GM23338 (cell line): ENCODE data around the gene PRTFDC1. TPM values are rescaled to one million over a fixed set of nuclear protein-coding genes. Genes with fewer than 3 reads are reported as not detected.

Experiments used
- ATAC-seq: fragments of 200-7000 bp; cut with Tn5 transposase; 3 replicates; pipeline ENCODE4 v1.9.1; 2020
- DNase-seq: peaks from one replicate; pipeline ENCODE4 v3.0.0-alpha.2; 2015; ENCODE audit warnings: low spot score
- H2AFZ ChIP-seq: fragments of 200-600 bp; sonication (generic); 2 replicates; pipeline ENCODE4 v1.8.0; 2016; ENCODE audit warnings: antibody characterized with exemption, mild to moderate bottlenecking, moderate library complexity
- H3F3A ChIP-seq: fragments of 200-600 bp; sonication (generic); replicated peaks from 2 replicates; pipeline ENCODE4 v1.8.0; 2017; ENCODE audit warnings: antibody characterized with exemption, mixed run types, low read depth
- H3K27ac ChIP-seq: fragments of 200-600 bp; sonication (generic); 2 replicates; pipeline ENCODE4 v1.6.1; 2016; ENCODE audit warnings: low read depth
- H3K27me3 ChIP-seq: fragments of 200-600 bp; sonication (generic); 2 replicates; pipeline ENCODE4 v1.8.0; 2016; ENCODE audit warnings: mild to moderate bottlenecking, mixed run types, moderate library complexity; ENCODE audit not compliant: insufficient read depth
- H3K36me3 ChIP-seq: fragments of 200-600 bp; sonication (generic); 2 replicates; pipeline ENCODE4 v1.8.0; 2016; ENCODE audit warnings: mild to moderate bottlenecking; ENCODE audit not compliant: insufficient read depth
- H3K4me1 ChIP-seq: fragments of 200-600 bp; sonication (generic); 2 replicates; pipeline ENCODE4 v1.8.0; 2016; ENCODE audit warnings: mild to moderate bottlenecking, moderate library complexity; ENCODE audit not compliant: insufficient read depth
- H3K4me2 ChIP-seq: fragments of 200-600 bp; sonication (generic); 2 replicates; pipeline ENCODE4 v1.7.1; 2017; ENCODE audit warnings: mixed run types
- H3K4me3 ChIP-seq: fragments of 200-600 bp; sonication (generic); 2 replicates; pipeline ENCODE4 v1.6.1; 2016; ENCODE audit warnings: mixed run types
- H3K79me2 ChIP-seq: fragments of 200-600 bp; sonication (generic); replicated peaks from 2 replicates; pipeline ENCODE4 v1.8.0; 2017; ENCODE audit warnings: mild to moderate bottlenecking; ENCODE audit not compliant: insufficient read depth
- H3K9me2 ChIP-seq: fragments of 200-600 bp; sonication (generic); 2 replicates; pipeline ENCODE4 v1.8.0; 2017; ENCODE audit not compliant: insufficient read depth
- H4K20me1 ChIP-seq: fragments of 200-600 bp; sonication (generic); replicated peaks from 2 replicates; pipeline ENCODE4 v1.8.0; 2017; ENCODE audit warnings: mild to moderate bottlenecking; ENCODE audit not compliant: insufficient read depth
- H3K27ac Mint-ChIP-seq: 2 replicates; pipeline ENCODE4 v1.8.0; 2020; ENCODE audit warnings: inconsistent platforms, mild to moderate bottlenecking, moderate library complexity, mixed read lengths
- H3K27me3 Mint-ChIP-seq: 3 replicates; pipeline ENCODE4 v1.8.0; 2022; ENCODE audit warnings: low read depth, mild to moderate bottlenecking, moderate library complexity, mixed read lengths, inconsistent platforms; ENCODE audit not compliant: insufficient read depth, poor library complexity
- H3K36me3 Mint-ChIP-seq: 3 replicates; pipeline ENCODE4 v1.8.0; 2021; ENCODE audit warnings: low read depth, mild to moderate bottlenecking, inconsistent platforms, moderate library complexity, mixed read lengths
- H3K4me1 Mint-ChIP-seq: 3 replicates; pipeline ENCODE4 v1.8.0; 2020; ENCODE audit warnings: mild to moderate bottlenecking, inconsistent platforms, mixed read lengths
- H3K4me3 Mint-ChIP-seq: 3 replicates; pipeline ENCODE4 v1.8.0; 2021; ENCODE audit warnings: moderate library complexity, mild to moderate bottlenecking, inconsistent platforms, mixed read lengths
- H3K9me3 Mint-ChIP-seq: 3 replicates; pipeline ENCODE4 v1.8.0; 2020; ENCODE audit warnings: moderate library complexity, mild to moderate bottlenecking, inconsistent platforms, mixed read lengths
- CREB1 ChIP-seq: fragments of 250-450 bp; sonication (Bioruptor Pico); IDR thresholded peaks from 2 replicates; pipeline ENCODE4 v1.5.0; 2020; ENCODE audit warnings: low read depth, mild to moderate bottlenecking, moderate library complexity
- EZH2 ChIP-seq: fragments of 200-600 bp; sonication (generic); IDR thresholded peaks from one replicate; pipeline ENCODE4 v1.8.0; 2017; ENCODE audit warnings: antibody characterized with exemption, mild to moderate bottlenecking, low read depth; ENCODE audit not compliant: unreplicated experiment
- EZH2phosphoT487 ChIP-seq: fragments of 200-600 bp; sonication (generic); IDR thresholded peaks from one replicate; pipeline ENCODE4 v1.8.1; 2018; ENCODE audit warnings: antibody characterized with exemption; ENCODE audit not compliant: unreplicated experiment
- JUNB ChIP-seq: IDR thresholded peaks from one replicate; pipeline ENCODE4 v1.6.1; 2016; ENCODE audit warnings: antibody characterized with exemption; ENCODE audit not compliant: unreplicated experiment
- NANOG ChIP-seq: IDR thresholded peaks from 2 replicates; pipeline ENCODE4 v1.6.1; 2016; ENCODE audit warnings: antibody characterized with exemption, borderline replicate concordance
- POLR2AphosphoS5 ChIP-seq: IDR thresholded peaks from 2 replicates; pipeline ENCODE4 v1.6.1; 2016; ENCODE audit warnings: antibody characterized with exemption, low read depth
- STAT1 ChIP-seq: IDR thresholded peaks from one replicate; pipeline ENCODE4 v1.6.1; 2016; ENCODE audit warnings: antibody characterized with exemption; ENCODE audit not compliant: unreplicated experiment
- ZNF114 ChIP-seq: fragments of 250-450 bp; sonication (Bioruptor Pico); IDR thresholded peaks from 2 replicates; pipeline ENCODE4 v1.5.0; 2020; ENCODE audit warnings: mild to moderate bottlenecking, moderate library complexity
- ZNF331 ChIP-seq: fragments of 250-450 bp; sonication (Bioruptor Pico); IDR thresholded peaks from 2 replicates; pipeline ENCODE4 v1.5.0; 2020; ENCODE audit warnings: low read depth, mild to moderate bottlenecking, moderate library complexity
- polyA plus RNA-seq: library from polyadenylated mRNA; unstranded; fragments of >200 nt; fragmentation: Nextera tagmentation; extraction: Ambion mirVana; gene quantifications from 2 replicates; pipeline ENCODE4 v1.2.1, GENCODE V29; 2016
- total RNA-seq: library from RNA; depleted of rRNA; stranded (reverse); fragments of >200 nt; shearing (Covaris generic); gene quantifications from 2 replicates; pipeline ENCODE4 v1.2.3, GENCODE V29; 2014
- TF ChIP-seq, protein P1 (sequence below), 2 experiments: fragments of 200-600 bp in 1 of 2; sonication (generic) in 1 of 2; conservative IDR thresholded peaks; 2 replicates each; pipeline versions ENCODE4 v1.5.1 to v1.6.1; 2016 to 2017; ENCODE audit warnings: antibody characterized with exemption in 2 of 2, low read depth in 2 of 2, mild to moderate bottlenecking in 2 of 2, moderate library complexity in 1 of 2
- TF ChIP-seq, protein P2 (sequence below): IDR thresholded peaks from 2 replicates; pipeline ENCODE4 v1.6.1; 2016; ENCODE audit warnings: antibody characterized with exemption
- TF ChIP-seq, protein P3 (sequence below): IDR thresholded peaks from one replicate; pipeline ENCODE4 v1.6.1; 2018; ENCODE audit warnings: antibody characterized with exemption; ENCODE audit not compliant: unreplicated experiment
- TF ChIP-seq, protein P4 (sequence below): fragments of 250-450 bp; sonication (Bioruptor Pico); IDR thresholded peaks from 2 replicates; pipeline ENCODE4 v1.5.0; 2020; ENCODE audit warnings: mild to moderate bottlenecking, moderate library complexity

The PRTFDC1 gene
- total and polyA plus RNA-seq, 2 experiments from 2014 or later: 7.9 to 9.1 TPM

DNA sequence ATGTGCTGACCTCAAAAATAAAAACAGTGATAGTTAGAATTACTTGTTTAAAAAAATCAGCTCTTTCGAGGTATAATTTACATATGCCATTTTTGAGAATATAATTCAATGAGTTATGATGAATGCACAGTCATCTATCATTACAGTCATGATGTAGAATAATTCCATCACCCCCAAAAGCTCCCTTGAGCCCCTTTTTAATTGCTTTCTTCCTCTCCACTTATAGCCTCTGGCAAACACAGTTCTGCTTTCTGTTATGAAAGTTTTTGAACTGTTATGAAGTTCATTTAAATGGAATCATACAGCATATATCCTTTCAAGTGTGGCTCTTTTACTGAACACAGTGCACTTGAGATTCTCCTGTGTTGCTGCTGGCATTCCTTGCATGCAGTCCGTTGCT, 41.4 kb downstream of the PRTFDC1 start (continued):
- TF ChIP-seq, protein P1, sequence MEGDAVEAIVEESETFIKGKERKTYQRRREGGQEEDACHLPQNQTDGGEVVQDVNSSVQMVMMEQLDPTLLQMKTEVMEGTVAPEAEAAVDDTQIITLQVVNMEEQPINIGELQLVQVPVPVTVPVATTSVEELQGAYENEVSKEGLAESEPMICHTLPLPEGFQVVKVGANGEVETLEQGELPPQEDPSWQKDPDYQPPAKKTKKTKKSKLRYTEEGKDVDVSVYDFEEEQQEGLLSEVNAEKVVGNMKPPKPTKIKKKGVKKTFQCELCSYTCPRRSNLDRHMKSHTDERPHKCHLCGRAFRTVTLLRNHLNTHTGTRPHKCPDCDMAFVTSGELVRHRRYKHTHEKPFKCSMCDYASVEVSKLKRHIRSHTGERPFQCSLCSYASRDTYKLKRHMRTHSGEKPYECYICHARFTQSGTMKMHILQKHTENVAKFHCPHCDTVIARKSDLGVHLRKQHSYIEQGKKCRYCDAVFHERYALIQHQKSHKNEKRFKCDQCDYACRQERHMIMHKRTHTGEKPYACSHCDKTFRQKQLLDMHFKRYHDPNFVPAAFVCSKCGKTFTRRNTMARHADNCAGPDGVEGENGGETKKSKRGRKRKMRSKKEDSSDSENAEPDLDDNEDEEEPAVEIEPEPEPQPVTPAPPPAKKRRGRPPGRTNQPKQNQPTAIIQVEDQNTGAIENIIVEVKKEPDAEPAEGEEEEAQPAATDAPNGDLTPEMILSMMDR (conservative IDR thresholded peaks at IDR 0.05; ENCODE audit: low read depth in 2 of 2): no peak
- TF ChIP-seq, protein P2, sequence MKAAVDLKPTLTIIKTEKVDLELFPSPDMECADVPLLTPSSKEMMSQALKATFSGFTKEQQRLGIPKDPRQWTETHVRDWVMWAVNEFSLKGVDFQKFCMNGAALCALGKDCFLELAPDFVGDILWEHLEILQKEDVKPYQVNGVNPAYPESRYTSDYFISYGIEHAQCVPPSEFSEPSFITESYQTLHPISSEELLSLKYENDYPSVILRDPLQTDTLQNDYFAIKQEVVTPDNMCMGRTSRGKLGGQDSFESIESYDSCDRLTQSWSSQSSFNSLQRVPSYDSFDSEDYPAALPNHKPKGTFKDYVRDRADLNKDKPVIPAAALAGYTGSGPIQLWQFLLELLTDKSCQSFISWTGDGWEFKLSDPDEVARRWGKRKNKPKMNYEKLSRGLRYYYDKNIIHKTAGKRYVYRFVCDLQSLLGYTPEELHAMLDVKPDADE: no peak
- TF ChIP-seq EZH2phosphoT487 (no peak), POLR2AphosphoS5 (no peak), NANOG (no peak)

DNA sequence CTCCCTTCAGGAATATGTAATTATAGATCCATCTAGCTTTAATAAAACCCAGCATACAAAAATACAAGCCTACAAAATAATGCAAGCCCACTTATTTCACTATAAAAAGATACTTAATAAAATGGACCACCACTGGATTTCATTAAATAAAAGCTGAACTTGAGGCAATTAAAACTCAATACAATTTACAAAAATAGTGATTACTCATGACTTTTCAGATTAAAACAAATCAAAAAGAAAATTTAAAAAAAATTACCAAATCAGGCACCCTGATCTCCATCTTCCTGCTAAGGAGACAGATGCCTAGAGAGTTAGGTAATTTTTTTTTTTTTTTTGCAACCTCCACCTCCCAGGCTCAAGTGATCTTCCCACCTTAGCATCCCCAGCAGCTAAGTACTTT, 41.8 kb downstream of the PRTFDC1 start:
- Histone ChIP-seq H3K79me2 (no peaks in the 10 kb centered on the region), H3K9me2 (no peaks in the 10 kb centered on the region; the same call in 1 of the 2 replicates), H3F3A (no peaks in the 10 kb centered on the region), H3K4me2 (no peak overlapping the region), H4K20me1 (no peaks in the 10 kb centered on the region), H3K4me1 (no peaks in the 10 kb centered on the region), H3K36me3 (no peaks in the 10 kb centered on the region), H3K27me3 (no peaks in the 10 kb centered on the region), H3K27ac (no peak overlapping the region), H2AFZ (no peak overlapping the region), H3K4me3 (no peak overlapping the region)
- DNase-seq: no peak
- H3K27ac Mint-ChIP-seq: no peak overlapping the region
- no peak overlapping the region for H3K4me3 Mint-ChIP-seq
- no peaks in the 10 kb centered on the region for H3K4me1 Mint-ChIP-seq
- no peaks in the 10 kb centered on the region for H3K27me3 Mint-ChIP-seq
- H3K36me3 Mint-ChIP-seq: no peaks in the 10 kb centered on the region
- no peaks in the 10 kb centered on the region for H3K9me3 Mint-ChIP-seq
- ATAC-seq: no peak
- no peak for TF ChIP-seq ZNF114 (CRISPR knock-in tag)
- no peak for TF ChIP-seq JUNB
- no peak for TF ChIP-seq POLR2AphosphoS5
- TF ChIP-seq CREB1 (CRISPR knock-in tag): no peak
- TF ChIP-seq ZNF331 (CRISPR knock-in tag): no peak
- TF ChIP-seq, protein P3, sequence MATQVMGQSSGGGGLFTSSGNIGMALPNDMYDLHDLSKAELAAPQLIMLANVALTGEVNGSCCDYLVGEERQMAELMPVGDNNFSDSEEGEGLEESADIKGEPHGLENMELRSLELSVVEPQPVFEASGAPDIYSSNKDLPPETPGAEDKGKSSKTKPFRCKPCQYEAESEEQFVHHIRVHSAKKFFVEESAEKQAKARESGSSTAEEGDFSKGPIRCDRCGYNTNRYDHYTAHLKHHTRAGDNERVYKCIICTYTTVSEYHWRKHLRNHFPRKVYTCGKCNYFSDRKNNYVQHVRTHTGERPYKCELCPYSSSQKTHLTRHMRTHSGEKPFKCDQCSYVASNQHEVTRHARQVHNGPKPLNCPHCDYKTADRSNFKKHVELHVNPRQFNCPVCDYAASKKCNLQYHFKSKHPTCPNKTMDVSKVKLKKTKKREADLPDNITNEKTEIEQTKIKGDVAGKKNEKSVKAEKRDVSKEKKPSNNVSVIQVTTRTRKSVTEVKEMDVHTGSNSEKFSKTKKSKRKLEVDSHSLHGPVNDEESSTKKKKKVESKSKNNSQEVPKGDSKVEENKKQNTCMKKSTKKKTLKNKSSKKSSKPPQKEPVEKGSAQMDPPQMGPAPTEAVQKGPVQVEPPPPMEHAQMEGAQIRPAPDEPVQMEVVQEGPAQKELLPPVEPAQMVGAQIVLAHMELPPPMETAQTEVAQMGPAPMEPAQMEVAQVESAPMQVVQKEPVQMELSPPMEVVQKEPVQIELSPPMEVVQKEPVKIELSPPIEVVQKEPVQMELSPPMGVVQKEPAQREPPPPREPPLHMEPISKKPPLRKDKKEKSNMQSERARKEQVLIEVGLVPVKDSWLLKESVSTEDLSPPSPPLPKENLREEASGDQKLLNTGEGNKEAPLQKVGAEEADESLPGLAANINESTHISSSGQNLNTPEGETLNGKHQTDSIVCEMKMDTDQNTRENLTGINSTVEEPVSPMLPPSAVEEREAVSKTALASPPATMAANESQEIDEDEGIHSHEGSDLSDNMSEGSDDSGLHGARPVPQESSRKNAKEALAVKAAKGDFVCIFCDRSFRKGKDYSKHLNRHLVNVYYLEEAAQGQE: no peak
- TF ChIP-seq NANOG: no peak
- TF ChIP-seq EZH2: no peak
- no peak for TF ChIP-seq EZH2phosphoT487
- TF ChIP-seq STAT1: no peak
- TF ChIP-seq, protein P4, sequence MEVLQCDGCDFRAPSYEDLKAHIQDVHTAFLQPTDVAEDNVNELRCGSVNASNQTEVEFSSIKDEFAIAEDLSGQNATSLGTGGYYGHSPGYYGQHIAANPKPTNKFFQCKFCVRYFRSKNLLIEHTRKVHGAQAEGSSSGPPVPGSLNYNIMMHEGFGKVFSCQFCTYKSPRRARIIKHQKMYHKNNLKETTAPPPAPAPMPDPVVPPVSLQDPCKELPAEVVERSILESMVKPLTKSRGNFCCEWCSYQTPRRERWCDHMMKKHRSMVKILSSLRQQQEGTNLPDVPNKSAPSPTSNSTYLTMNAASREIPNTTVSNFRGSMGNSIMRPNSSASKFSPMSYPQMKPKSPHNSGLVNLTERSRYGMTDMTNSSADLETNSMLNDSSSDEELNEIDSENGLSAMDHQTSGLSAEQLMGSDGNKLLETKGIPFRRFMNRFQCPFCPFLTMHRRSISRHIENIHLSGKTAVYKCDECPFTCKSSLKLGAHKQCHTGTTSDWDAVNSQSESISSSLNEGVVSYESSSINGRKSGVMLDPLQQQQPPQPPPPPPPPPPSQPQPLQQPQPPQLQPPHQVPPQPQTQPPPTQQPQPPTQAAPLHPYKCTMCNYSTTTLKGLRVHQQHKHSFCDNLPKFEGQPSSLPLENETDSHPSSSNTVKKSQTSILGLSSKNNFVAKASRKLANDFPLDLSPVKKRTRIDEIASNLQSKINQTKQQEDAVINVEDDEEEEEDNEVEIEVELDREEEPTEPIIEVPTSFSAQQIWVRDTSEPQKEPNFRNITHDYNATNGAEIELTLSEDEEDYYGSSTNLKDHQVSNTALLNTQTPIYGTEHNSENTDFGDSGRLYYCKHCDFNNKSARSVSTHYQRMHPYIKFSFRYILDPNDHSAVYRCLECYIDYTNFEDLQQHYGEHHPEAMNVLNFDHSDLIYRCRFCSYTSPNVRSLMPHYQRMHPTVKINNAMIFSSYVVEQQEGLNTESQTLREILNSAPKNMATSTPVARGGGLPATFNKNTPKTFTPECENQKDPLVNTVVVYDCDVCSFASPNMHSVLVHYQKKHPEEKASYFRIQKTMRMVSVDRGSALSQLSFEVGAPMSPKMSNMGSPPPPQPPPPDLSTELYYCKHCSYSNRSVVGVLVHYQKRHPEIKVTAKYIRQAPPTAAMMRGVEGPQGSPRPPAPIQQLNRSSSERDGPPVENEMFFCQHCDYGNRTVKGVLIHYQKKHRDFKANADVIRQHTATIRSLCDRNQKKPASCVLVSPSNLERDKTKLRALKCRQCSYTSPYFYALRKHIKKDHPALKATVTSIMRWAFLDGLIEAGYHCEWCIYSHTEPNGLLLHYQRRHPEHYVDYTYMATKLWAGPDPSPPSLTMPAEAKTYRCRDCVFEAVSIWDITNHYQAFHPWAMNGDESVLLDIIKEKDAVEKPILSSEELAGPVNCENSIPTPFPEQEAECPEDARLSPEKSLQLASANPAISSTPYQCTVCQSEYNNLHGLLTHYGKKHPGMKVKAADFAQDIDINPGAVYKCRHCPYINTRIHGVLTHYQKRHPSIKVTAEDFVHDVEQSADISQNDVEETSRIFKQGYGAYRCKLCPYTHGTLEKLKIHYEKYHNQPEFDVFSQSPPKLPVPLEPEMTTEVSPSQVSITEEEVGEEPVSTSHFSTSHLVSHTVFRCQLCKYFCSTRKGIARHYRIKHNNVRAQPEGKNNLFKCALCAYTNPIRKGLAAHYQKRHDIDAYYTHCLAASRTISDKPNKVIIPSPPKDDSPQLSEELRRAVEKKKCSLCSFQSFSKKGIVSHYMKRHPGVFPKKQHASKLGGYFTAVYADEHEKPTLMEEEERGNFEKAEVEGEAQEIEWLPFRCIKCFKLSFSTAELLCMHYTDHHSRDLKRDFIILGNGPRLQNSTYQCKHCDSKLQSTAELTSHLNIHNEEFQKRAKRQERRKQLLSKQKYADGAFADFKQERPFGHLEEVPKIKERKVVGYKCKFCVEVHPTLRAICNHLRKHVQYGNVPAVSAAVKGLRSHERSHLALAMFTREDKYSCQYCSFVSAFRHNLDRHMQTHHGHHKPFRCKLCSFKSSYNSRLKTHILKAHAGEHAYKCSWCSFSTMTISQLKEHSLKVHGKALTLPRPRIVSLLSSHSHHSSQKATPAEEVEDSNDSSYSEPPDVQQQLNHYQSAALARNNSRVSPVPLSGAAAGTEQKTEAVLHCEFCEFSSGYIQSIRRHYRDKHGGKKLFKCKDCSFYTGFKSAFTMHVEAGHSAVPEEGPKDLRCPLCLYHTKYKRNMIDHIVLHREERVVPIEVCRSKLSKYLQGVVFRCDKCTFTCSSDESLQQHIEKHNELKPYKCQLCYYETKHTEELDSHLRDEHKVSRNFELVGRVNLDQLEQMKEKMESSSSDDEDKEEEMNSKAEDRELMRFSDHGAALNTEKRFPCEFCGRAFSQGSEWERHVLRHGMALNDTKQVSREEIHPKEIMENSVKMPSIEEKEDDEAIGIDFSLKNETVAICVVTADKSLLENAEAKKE (CRISPR knock-in tag): no peak
